ENCODE results near the gene FRMD4A. TPM values are rescaled to one million over a fixed set of nuclear protein-coding genes. Genes with fewer than 3 reads are reported as not detected.

The FRMD4A gene
- total RNA-seq, 2 donors from 2014 or later = 18.9 to 46.1 TPM

DNA sequence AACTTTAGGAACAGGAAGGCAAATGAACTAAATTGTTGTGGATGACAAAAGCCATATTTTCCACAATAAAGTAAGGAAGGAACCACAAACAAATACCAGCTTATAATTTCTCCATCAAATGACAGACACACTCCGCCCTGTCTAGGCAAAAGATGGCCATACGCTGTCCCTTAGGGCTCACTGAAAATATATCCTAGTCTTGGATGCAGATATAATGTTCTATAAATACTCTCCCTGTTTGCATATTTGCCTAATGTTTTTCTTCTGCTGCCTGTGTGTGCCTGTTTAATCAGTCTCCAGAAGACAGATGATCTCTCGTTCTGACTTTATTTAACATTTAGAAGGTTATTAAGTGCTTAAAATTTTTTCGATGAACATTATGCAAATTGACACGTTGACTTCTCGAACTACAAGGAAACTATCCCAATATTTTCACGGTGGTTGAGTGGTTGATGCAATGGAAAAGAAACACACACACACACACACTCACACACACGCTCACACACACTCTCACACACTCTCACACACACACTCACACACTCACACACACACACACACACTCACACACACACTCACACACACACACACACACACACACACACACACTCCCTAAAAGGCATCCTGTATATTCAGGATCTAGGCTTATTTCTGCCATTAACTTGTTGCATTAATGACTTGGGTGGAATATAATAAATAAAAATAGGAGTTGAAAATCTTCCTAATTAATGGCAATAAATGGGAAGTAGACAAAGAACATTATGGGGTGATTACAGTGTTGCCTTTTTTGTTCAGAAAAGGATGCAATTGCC is 446.9 kb downstream of the FRMD4A start:
- H3K36me3 ChIP-seq (replicated peaks in 1 of 2; ENCODE audit: insufficient read depth in 1 of 2, low read depth in 2 of 2) = no peaks in the 10 kb centered on the region
- 66% methylated on average over 8 of the region's 8 CpGs for WGBS, 2 donors
- H3K4me3 ChIP-seq = no peak overlapping the region
- H3K9me3 ChIP-seq = no peaks in the 10 kb centered on the region
- intact Hi-C loops (cut with DNase I) = no loop called here
- ATAC-seq (no peak), DNase-seq (no peak)
- no peak overlapping the region for H3K27ac ChIP-seq
- no peaks in the 10 kb centered on the region for H3K27me3 ChIP-seq
- TF ChIP-seq, protein P1, sequence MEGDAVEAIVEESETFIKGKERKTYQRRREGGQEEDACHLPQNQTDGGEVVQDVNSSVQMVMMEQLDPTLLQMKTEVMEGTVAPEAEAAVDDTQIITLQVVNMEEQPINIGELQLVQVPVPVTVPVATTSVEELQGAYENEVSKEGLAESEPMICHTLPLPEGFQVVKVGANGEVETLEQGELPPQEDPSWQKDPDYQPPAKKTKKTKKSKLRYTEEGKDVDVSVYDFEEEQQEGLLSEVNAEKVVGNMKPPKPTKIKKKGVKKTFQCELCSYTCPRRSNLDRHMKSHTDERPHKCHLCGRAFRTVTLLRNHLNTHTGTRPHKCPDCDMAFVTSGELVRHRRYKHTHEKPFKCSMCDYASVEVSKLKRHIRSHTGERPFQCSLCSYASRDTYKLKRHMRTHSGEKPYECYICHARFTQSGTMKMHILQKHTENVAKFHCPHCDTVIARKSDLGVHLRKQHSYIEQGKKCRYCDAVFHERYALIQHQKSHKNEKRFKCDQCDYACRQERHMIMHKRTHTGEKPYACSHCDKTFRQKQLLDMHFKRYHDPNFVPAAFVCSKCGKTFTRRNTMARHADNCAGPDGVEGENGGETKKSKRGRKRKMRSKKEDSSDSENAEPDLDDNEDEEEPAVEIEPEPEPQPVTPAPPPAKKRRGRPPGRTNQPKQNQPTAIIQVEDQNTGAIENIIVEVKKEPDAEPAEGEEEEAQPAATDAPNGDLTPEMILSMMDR (IDR thresholded peaks at IDR 0.05) = no peak
- TF ChIP-seq POLR2A (IDR thresholded peaks at IDR 0.05) = no peak
- H3K4me1 ChIP-seq = no peaks in the 10 kb centered on the region

DNA sequence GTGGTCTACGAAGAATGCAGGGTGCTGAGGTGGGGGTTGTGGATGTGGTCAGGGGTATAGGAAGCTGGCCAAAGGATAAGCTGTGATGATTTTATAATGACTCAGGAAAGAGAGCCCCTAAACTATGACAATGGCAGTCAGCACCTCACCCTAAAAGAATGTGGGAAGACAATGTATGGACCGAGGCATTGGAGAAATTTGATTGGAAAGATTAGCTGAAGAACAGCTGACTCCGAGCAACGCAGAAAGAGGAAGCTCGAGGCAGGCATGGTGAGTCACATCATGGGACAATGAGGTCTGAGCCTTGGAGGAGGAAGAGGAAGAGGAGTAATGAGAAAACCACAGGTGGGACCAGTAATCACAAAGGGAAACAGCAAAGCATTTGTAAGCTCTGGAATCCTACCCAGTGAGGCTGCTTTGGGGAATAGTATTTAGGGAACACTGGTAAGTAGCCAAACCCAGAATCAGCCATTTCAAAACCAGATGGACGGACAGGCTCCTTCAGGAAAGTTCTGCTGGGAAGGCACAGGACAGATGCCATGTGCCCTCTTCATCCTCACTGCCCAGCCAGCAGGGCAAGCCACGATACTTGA is 448.5 kb downstream of the FRMD4A start:
- H3K36me3 ChIP-seq (replicated peaks in 1 of 2; ENCODE audit: insufficient read depth in 1 of 2, low read depth in 2 of 2) = no peaks in the 10 kb centered on the region
- no peak overlapping the region for H3K4me3 ChIP-seq
- intact Hi-C loops (cut with DNase I) = no loop called here
- peak overlapping the region in 1 of 4 donors; percentile 52 for H3K27ac ChIP-seq
- no peaks in the 10 kb centered on the region for H3K9me3 ChIP-seq
- DNase-seq (peak in 1 of 4 donors; percentile 71), ATAC-seq (peak; percentile 33)
- 65 to 69% methylated on average over 7 of the region's 7 CpGs for WGBS, 2 donors
- H3K4me1 ChIP-seq = peaks cover 12% of the 10 kb centered on the region
- H3K27me3 ChIP-seq = no peaks in the 10 kb centered on the region
- TF ChIP-seq, protein P1 (IDR thresholded peaks at IDR 0.05) = no peak
- no peak for TF ChIP-seq POLR2A (IDR thresholded peaks at IDR 0.05)

DNA sequence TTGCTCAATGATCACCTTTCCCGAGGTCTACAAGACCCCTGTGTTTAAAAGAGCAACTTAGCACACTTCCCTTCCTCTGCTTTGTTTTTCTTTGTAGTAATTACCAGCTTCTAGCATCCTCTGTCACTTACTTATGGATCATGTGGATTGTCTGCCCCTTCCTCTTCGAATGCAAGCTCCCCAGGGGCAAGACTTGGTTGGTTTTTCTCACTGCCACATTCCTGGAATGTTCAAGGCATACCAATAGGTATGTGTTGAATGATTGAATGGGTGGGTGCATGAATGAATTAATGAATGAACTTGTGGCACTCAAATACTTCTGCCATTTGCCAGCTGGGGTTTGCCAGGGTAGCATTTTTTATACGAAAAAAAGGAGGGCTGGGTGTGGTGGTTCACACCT is 450.0 kb downstream of the FRMD4A start:
- DNase-seq (no peak), ATAC-seq (no peak)
- Histone ChIP-seq H3K27me3 (no peaks in the 10 kb centered on the region), H3K36me3 (replicated peaks in 1 of 2; ENCODE audit: insufficient read depth in 1 of 2, low read depth in 2 of 2) (no peaks in the 10 kb centered on the region), H3K4me3 (no peak overlapping the region), H3K9me3 (no peaks in the 10 kb centered on the region), H3K27ac (no peak overlapping the region), H3K4me1 (peaks cover 15% of the 10 kb centered on the region)
- TF ChIP-seq POLR2A (IDR thresholded peaks at IDR 0.05) = no peak
- TF ChIP-seq, protein P1 (IDR thresholded peaks at IDR 0.05) = no peak
- intact Hi-C loops (cut with DNase I) = no loop called here
- WGBS, 2 donors = 72 to 87% methylated on average over 3 of the region's 3 CpGs

DNA sequence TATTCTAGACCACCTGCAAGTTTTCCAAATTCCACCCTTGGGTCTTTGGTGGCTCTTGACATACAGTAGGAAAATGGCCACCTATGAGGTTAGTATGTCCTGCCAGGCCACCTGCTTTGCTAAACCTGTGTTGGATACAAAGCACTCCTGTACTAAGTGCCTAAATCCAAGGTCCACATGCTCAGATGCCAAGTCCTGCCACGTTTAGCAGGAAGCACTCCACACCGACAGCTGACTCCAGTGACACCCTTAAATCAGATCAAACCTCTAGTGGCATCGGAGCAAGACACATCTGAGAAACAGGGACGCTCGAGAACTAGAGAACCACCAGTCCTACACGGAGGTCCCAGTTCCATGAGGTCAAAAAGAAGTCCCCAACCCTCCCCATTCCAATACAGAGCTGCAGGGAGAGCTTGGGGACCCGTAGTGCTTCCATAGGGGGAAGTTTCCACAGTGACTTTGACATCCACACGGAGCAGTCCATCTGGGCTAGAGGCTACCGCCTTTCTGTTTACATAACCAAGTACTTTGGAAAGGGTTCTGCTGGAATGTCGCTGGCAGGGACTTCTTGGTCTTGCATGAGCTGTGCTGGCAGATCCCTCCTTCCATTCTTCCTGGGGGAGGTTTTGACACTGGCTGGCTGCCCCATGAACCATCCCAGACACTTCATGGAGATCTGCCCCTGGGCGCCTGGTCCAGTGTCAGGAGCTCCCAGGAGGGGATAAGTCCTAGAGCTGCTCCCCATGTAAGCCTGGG is 453.4 kb downstream of the FRMD4A start:
- Histone ChIP-seq H3K36me3 (replicated peaks in 1 of 2; ENCODE audit: insufficient read depth in 1 of 2, low read depth in 2 of 2) (no peaks in the 10 kb centered on the region), H3K9me3 (no peaks in the 10 kb centered on the region), H3K27ac (peak overlapping the region in 3 of 4 donors; percentile 48 to 63 (median 61)), H3K4me3 (no peak overlapping the region), H3K27me3 (no peaks in the 10 kb centered on the region), H3K4me1 (peaks cover 24% of the 10 kb centered on the region)
- intact Hi-C loops (cut with DNase I) = no loop called here
- peak in 3 of 4 donors; percentile 35 to 40 (median 38) for DNase-seq
- TF ChIP-seq, protein P1 (IDR thresholded peaks at IDR 0.05) = no peak
- no peak for TF ChIP-seq POLR2A (IDR thresholded peaks at IDR 0.05)
- ATAC-seq = peak; percentile 69
- 57 to 58% methylated on average over 10 to 11 of the region's 11 CpGs for WGBS, 2 donors
